GM12878 (cell line): Measurements from ENCODE around the gene NUDT13. TPM values are rescaled to one million over a fixed set of nuclear protein-coding genes. Genes with fewer than 3 reads are reported as not detected.

ENCODE experiments used
- ATAC-seq: fragments of 200-7000 bp; cut with Tn5 transposase; 3 replicates; pipeline ENCODE4 v1.9.1; 2020; ENCODE audit warnings: mild to moderate bottlenecking, moderate library complexity
- BruUV-seq: library from RNA; stranded (reverse); fragments of 400-500 nt; replicated peaks from 2 replicates; lab custom pipeline; 2021; lab: Mats Ljungman, UMichigan
- CTCF ChIA-PET: fragments of 300-600 bp; sonication (Branson Sonifier 250); formaldehyde crosslinking; extraction: SDS; loops from one replicate; lab custom pipeline; 2021; ENCODE audit warnings: inconsistent platforms; lab: Yijun Ruan, JAX
- POLR2A ChIA-PET: fragments of 350-600 bp; formaldehyde crosslinking; extraction: SDS; loops from one replicate; lab custom pipeline; 2021; ENCODE audit warnings: inconsistent platforms; lab: Charles Lee
- RAD21 ChIA-PET: fragments of 300-600 bp; sonication (Branson Sonifier 250); formaldehyde crosslinking; loops from one replicate; lab custom pipeline; 2023; ENCODE audit warnings: antibody characterized with exemption; ENCODE audit not compliant: unreplicated experiment; lab: Charles Lee
- SMC1A ChIA-PET: fragments of 300-600 bp; sonication (Branson Sonifier 250); formaldehyde crosslinking; loops from one replicate; lab custom pipeline; 2023; ENCODE audit not compliant: unreplicated experiment, uncharacterized antibody; lab: Charles Lee
- DNase-seq: peaks from one replicate; pipeline ENCODE4 v3.0.0-alpha.2; 2011; ENCODE audit warnings: low read depth, low spot score
- FAIRE-seq: peaks from 3 replicates; lab custom pipeline; 2011; peaks lifted over from hg19 to GRCh38; lab: Jason Lieb, UNC
- H2AFZ ChIP-seq: 2 replicates; pipeline ENCODE4 v1.6.0; 2011; ENCODE audit warnings: low read depth, low read length, control low read depth; ENCODE audit not compliant: control insufficient read depth
- H3K27ac ChIP-seq: 2 replicates; pipeline ENCODE4 v1.5.1; 2011; ENCODE audit warnings: control low read depth; ENCODE audit not compliant: control insufficient read depth, insufficient read depth
- H3K27me3 ChIP-seq, 2 experiments: replicated peaks in 1 of 2; 2 replicates each; pipeline versions ENCODE4 v1.6.0 to v1.6.1; 2011; ENCODE audit warnings: low read length in 1 of 2; ENCODE audit not compliant: control insufficient read depth in 2 of 2, insufficient read depth in 2 of 2
- H3K36me3 ChIP-seq, 2 experiments: 2 replicates each; pipeline ENCODE4 v1.5.1; 2011; ENCODE audit warnings: low read length in 1 of 2; ENCODE audit not compliant: control insufficient read depth in 2 of 2, insufficient read depth in 2 of 2
- H3K4me1 ChIP-seq: 2 replicates; pipeline ENCODE4 v1.6.1; 2011; ENCODE audit warnings: mild to moderate bottlenecking, low read length, moderate library complexity, mixed read lengths; ENCODE audit not compliant: control insufficient read depth, insufficient read depth
- H3K4me2 ChIP-seq: 2 replicates; pipeline ENCODE4 v1.6.0; 2011; ENCODE audit warnings: control low read depth; ENCODE audit not compliant: control insufficient read depth, insufficient read depth
- H3K4me3 ChIP-seq: fragments of 200-600 bp; sonication (generic); 2 replicates; pipeline ENCODE4 v1.5.1; 2016
- H3K79me2 ChIP-seq: 2 replicates; pipeline ENCODE4 v1.6.0; 2011; ENCODE audit warnings: low read length; ENCODE audit not compliant: control insufficient read depth, insufficient read depth
- H3K9ac ChIP-seq: 2 replicates; pipeline ENCODE4 v1.8.0; 2011; ENCODE audit warnings: low read length, control low read depth, mixed read lengths; ENCODE audit not compliant: control insufficient read depth, insufficient read depth
- H3K9me3 ChIP-seq: replicated peaks from 3 replicates; pipeline ENCODE4 v1.5.1; 2011; ENCODE audit warnings: mild to moderate bottlenecking, low read length; ENCODE audit not compliant: control insufficient read depth, insufficient read depth
- H4K20me1 ChIP-seq: 2 replicates; pipeline ENCODE4 v1.6.0; 2011; ENCODE audit not compliant: control insufficient read depth, insufficient read depth
- BCLAF1 ChIP-seq: fragments of 450-650 bp; IDR thresholded peaks from 2 replicates; pipeline ENCODE4 v1.6.1; 2017; ENCODE audit warnings: antibody characterized with exemption, mild to moderate bottlenecking, moderate library complexity
- BMI1 ChIP-seq: fragments of 450-650 bp; IDR thresholded peaks from 2 replicates; pipeline ENCODE4 v1.6.1; 2016; ENCODE audit warnings: mild to moderate bottlenecking, moderate library complexity, borderline replicate concordance
- MAX ChIP-seq: IDR thresholded peaks from 2 replicates; pipeline ENCODE4 v1.6.1; 2012; ENCODE audit warnings: low read depth, low read length, improper control_type of control experiment
- POU2F2 ChIP-seq: IDR thresholded peaks from 3 replicates; pipeline ENCODE4 v1.6.1; 2011; ENCODE audit warnings: low read depth, mild to moderate bottlenecking, low read length, borderline replicate concordance
- RBBP5 ChIP-seq: fragments of 200-600 bp; sonication (generic); conservative IDR thresholded peaks from 2 replicates; pipeline ENCODE4 v1.6.1; 2016
- SPI1 ChIP-seq: IDR thresholded peaks from 2 replicates; pipeline ENCODE4 v1.6.1; 2011; ENCODE audit warnings: low read depth, mild to moderate bottlenecking, low read length, moderate library complexity, borderline replicate concordance; ENCODE audit not compliant: insufficient read depth
- SREBF1 ChIP-seq: IDR thresholded peaks from 2 replicates; pipeline ENCODE4 v1.6.1; 2012; ENCODE audit warnings: mild to moderate bottlenecking, low read length
- WGBS: methylation state at CpG from one replicate; pipeline ENCODE4 v1.1.6; 2016; ENCODE audit warnings: low lambda C conversion rate; ENCODE audit not compliant: insufficient replicate concordance, insufficient coverage; ENCODE audit errors: missing lambda C conversion rate; 5-methylcytosine and 5-hydroxymethylcytosine counted together
- in situ Hi-C: fragments of 300-500 bp; cut with MboI; formaldehyde crosslinking; loops from 9 replicates; pipeline ENCODE4 v1.14.3; 2018; ENCODE audit warnings: mixed read lengths
- intact Hi-C: fragments of 100-400 bp; cut with micrococcal nuclease; formaldehyde crosslinking; loops from one replicate; pipeline ENCODE4 v1.14.2; 2022; ENCODE audit not compliant: unreplicated experiment
- polyA plus RNA-seq, 11 experiments: library from polyadenylated mRNA; depleted of rRNA in 4 of 11; unstranded in 6 of 11; stranded (reverse) in 5 of 11; fragments of >200 nt; fragmentation: Nextera tagmentation in 4 of 11; fragmentation: Illumina TruSeq in 1 of 11; extraction: Ambion mirVana in 4 of 11; extraction: Trizol in 1 of 11; gene quantifications; 1 replicate in 1 of 11; 2 replicates in 10 of 11; pipeline versions ENCODE4 v1.2.1 to v1.2.3, GENCODE V29; 2011 to 2016; ENCODE audit warnings: inconsistent platforms in 2 of 11, missing spikeins in 2 of 11, low read depth in 1 of 11
- total RNA-seq, 4 experiments: library from RNA; depleted of rRNA in 3 of 4; stranded (reverse); fragments of >200 nt in 3 of 4; fragmentation: Illumina TruSeq in 1 of 4; extraction: Trizol in 1 of 4; gene quantifications; 2 replicates each; pipeline versions ENCODE4 v1.2.1 to v1.2.3, GENCODE V29; 2013 to 2021

The NUDT13 gene
- total and polyA plus RNA-seq, 10 of the 15 experiments (the other 5 are each of a cell fraction or from before 2014, with no cell fraction given): 0.72 to 6.1 (median 1.9) TPM

- Histone ChIP-seq H3K4me1 (no peaks in the 10 kb centered on the region), H3K36me3 (peaks cover 0 to 9% of the 10 kb centered on the region in 2 experiments; a peak in 3 of 4 replicates), H3K9ac (no peak overlapping the region), H3K79me2 (peaks cover 40% of the 10 kb centered on the region), H2AFZ (no peak overlapping the region), H3K27ac (no peak overlapping the region), H3K9me3 (no peaks in the 10 kb centered on the region; the same call in 2 of the 3 replicates), H3K4me3 (no peak overlapping the region; the same call in 1 of the 2 replicates), H4K20me1 (no peaks in the 10 kb centered on the region), H3K4me2 (no peak overlapping the region), H3K27me3 (no peaks in the 10 kb centered on the region)
- ATAC-seq: no peak
- ChIA-PET POLR2A (interaction anchor here (0.8 to 1.8 kb wide), 2 partner anchors 65 to 69 kb away, joined by 4 to 7 read pairs; partner anchors contain the start of gene P4HA1), SMC1A (interaction anchor here (0.7 to 3.2 kb wide), 3 partner anchors 9 to 792 kb away, joined by 3 to 11 read pairs (median 5); no protein-coding TSS in a partner anchor), RAD21 (interaction anchor here (4.4 kb wide), 1 partner anchor 64 kb away, joined by 58 read pairs; the partner anchor contains the start of gene P4HA1), CTCF (interaction anchor here (0.8 to 4.2 kb wide), 5 partner anchors 15 to 108 kb away, joined by 3 to 29 read pairs (median 3); partner anchors contain the start of gene P4HA1)
- WGBS: 100% methylated on average over 1 of the region's 1 CpG
- no peak for DNase-seq
- no TSS peak for BruUV-seq
- in situ Hi-C loops: loop anchor here (5.0 to 10.0 kb wide), 2 partner anchors 64 to 796 kb away; partner anchors contain the start of gene P4HA1
- FAIRE-seq: no peak
- intact Hi-C loops: no loop called here
- TF ChIP-seq SPI1 (no peak), SREBF1 (no peak), MAX (no peak), RBBP5 (no peak), BMI1 (no peak), BCLAF1 (no peak), POU2F2 (no peak)
These were observed 50.8 kb downstream of the NUDT13 start for GRCh38 chr10:73161079-73161478.
